ENCODE measurements around the gene HNRNPDL.

The HNRNPDL gene

DNA sequence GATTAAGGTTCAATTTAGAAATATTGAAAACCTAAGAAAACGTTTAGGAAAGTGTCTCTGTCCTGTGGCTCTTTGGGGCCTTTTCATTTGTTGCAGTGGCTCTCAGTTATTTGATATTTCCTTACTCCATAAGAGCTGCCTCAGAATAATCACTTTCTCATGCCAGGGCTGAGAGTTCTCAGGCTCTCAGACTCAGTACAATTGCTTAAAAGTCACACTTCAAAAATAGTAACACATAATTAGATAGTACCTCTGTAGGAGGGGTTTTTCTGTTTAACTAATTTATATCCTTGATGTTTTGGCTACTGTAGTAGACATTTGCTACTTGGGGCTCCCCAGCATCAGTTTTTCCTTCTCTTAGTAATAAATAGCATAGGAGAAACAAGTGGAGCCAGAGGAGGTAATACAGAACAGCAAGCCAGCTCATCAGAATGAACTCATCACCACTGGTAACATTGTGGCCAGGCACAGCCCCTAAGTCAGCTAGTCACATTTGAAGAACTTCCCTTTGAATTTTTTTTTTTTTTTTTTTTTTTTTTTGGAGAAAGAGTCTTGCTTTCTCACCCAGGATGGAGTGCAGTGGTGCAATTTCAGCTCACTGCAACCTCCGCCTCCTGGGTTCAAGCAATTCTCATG, 48.5 kb downstream of the HNRNPDL start:
- DNase-seq: no peak

DNA sequence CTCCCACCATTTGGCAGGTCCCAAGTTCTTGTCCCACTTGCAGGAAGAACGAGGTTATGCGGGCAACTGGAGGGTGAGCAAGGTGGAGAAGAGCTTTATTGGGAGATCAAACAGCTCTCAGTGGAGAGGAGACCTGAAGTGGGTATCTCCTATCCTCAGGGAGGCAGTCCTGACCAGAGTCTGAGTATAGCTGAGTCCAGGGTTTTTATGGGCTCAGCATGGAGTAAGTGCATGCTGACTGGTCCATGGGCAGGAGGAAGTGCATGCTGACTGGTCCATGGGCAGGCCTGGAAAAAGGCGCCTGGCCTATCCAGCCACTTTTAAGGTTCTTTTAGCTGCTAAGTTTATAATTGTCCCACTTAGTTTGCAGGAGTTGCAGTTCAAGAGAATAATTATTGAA, 49.0 kb downstream of the HNRNPDL start:
- DNase-seq: no peak

DNA sequence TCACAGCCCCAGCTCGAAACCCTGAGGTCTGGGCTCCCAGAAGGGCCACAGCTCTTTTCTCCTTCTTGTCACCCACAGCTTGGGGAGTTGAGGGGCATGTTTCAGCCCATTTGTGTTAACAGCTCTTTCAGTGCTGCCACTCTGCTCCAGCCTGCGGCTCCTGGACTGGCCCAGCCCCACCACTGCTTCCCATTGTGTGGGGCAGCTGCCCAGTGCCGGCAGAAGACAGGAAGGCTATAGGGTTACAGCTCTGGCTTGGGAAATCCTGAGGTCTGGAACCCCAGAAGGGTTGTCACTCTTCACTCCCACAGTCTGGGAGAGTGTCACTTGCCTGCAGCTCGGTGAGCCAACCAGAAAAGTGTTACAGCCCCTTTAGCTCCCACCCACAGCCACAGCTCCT, 49.4 kb downstream of the HNRNPDL start:
- no peak for DNase-seq

DNA sequence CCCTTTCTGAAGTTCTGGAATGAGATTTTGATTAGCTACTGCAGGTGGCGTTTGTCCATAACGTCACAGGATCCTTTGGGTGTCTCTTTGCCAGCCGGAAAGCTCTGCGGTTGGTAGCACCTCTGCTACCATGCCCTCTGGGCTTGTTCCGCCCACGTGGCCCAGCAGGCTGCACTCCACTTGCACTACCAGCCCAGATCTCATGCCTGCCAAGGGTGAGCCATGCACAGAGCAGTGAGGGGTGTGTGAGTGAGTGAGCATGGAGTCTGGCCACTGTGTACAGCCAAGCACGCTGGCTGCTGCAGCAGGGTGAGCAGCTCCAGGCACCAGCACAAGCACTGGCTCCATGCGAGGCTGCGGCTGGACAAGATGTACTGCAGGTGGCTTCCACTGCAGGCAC, 49.9 kb downstream of the HNRNPDL start:
- no peak for DNase-seq

DNA sequence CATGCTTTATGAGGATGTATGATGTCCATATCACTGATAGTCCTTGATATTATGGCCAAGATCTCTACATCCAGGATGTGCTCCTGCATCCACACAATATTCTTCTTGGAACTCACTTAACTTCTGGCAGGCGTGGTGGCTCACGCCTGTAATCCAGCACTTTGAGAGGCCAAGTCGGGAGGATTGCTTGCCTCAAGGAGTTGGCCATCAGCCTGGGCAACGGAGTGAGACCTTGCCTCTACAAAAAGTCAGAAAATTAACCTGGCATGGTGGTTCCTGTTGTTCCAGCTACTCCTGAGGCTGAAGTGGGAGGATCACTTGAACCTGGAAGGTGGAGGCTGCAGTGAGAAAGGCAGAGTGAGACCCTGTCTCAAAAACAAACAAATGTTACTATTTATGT, 54.2 kb downstream of the HNRNPDL start:
- no peak for DNase-seq

DNA sequence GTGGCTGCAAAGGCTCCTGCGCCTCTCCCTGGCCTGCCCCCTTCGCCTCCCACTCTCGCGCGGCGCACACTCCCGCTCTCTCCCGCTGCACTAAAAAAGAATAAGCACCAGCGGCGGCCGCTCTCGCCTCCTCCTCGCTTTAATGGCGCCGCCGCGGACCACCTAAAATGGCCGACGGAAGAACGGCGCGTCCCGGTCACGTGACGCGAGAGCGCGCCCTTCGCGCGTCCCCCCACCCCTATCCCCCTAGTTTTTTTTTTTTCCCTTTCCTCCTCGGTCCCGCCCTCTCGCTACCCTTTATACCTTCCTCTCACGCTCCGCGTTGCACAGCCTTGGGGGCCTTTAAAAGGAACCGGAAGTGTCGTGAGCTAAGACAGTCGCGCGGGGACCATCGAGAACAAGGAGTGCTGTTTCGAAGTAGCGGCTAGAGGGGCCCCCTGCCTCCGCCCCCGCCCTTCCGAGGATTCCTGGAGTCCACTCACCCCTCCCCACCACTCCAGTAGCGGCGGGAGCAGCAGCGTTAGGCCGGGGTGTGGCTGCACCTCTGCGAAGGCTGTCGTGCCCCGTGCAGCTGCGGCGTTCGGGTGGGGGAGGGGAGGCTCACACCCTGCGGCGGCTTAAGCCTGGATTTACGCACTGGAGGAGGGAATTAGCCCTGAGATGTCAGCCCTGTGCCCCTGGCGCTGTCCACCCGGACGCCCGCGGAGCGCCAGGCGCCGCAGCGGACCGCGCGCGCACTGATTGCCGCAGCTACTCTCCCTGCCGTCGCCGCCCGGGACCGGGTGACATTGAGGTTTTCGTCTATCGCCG, 56.2 kb downstream of the HNRNPDL start, which contains the start of gene HNRNPD:
TSS of gene HNRNPD (minus strand) at position 176 of the 810 bp plus-strand sequence. CDS start 313 bp downstream, outside the sequence.
- DNase-seq: peak; percentile 100

DNA sequence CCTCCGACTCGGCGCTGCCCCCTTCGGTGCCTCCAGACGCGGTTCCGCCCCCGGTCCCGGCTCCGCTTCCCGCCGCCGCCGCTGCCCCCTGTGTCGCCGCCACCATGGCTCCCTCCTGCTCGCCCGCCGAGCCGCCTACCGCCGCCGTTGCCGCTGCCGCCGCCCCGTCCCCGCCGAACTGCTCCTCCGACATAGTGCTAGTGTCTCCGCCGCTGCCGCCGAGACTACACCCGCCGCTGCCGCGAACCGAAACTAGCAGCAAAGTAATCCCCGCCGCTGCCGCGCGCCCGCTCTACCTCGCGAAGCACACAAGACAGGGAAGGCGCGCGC, 56.8 kb downstream of the HNRNPDL start:
- no peak for DNase-seq
